GM12878 (cell line): Measurements from ENCODE around the gene OTUB2. TPM values are rescaled to one million over a fixed set of nuclear protein-coding genes. Genes with fewer than 3 reads are reported as not detected.

Source experiments
- ASH2L ChIP-seq: fragments of 300-600, 200-600 bp; sonication (generic); IDR thresholded peaks from 2 replicates; pipeline ENCODE4 v1.6.1; 2017; ENCODE audit warnings: low read depth, mild to moderate bottlenecking, borderline replicate concordance
- BHLHE40 ChIP-seq, 2 experiments: fragments of 450-650 bp in 1 of 2; IDR thresholded peaks; 2 replicates each; pipeline ENCODE4 v1.6.1; 2011 to 2017; ENCODE audit warnings: low read depth in 2 of 2, borderline replicate concordance in 1 of 2, improper control_type of control experiment in 1 of 2, low read length in 1 of 2, mild to moderate bottlenecking in 1 of 2
- BRCA1 ChIP-seq: IDR thresholded peaks from 2 replicates; pipeline ENCODE4 v1.6.1; 2011; ENCODE audit warnings: low read depth, low read length, improper control_type of control experiment
- EGR1 ChIP-seq, 2 experiments: IDR thresholded peaks; 1 replicate in 1 of 2; 2 replicates in 1 of 2; pipeline ENCODE4 v1.6.1; 2011 to 2012; ENCODE audit warnings: low read depth in 2 of 2, low read length in 2 of 2, borderline replicate concordance in 1 of 2, mild to moderate bottlenecking in 1 of 2, moderate library complexity in 1 of 2
- ESRRA ChIP-seq: IDR thresholded peaks from 2 replicates; pipeline ENCODE4 v1.6.1; 2012; ENCODE audit warnings: mild to moderate bottlenecking, low read length, improper control_type of control experiment
- HDGF ChIP-seq: fragments of 450-650 bp; IDR thresholded peaks from 2 replicates; pipeline ENCODE4 v1.6.1; 2016; ENCODE audit warnings: antibody characterized with exemption
- KLF5 ChIP-seq: fragments of 450-650 bp; IDR thresholded peaks from 2 replicates; pipeline ENCODE4 v1.6.1; 2014; ENCODE audit warnings: mild to moderate bottlenecking; ENCODE audit not compliant: partially characterized antibody
- LARP7 ChIP-seq: fragments of 450-650 bp; IDR thresholded peaks from 2 replicates; pipeline ENCODE4 v1.6.1; 2017; ENCODE audit warnings: mild to moderate bottlenecking
- MTA2 ChIP-seq: fragments of 450-650 bp; IDR thresholded peaks from 2 replicates; pipeline ENCODE4 v1.6.1; 2016; ENCODE audit warnings: low read depth, mild to moderate bottlenecking, moderate library complexity
- NFYA ChIP-seq: IDR thresholded peaks from 2 replicates; pipeline ENCODE4 v1.6.1; 2011; ENCODE audit warnings: low read depth, mild to moderate bottlenecking, low read length, improper control_type of control experiment, borderline replicate concordance
- PML ChIP-seq: IDR thresholded peaks from 2 replicates; pipeline ENCODE4 v1.6.1; 2012; ENCODE audit warnings: low read length, inconsistent platforms
- RUNX3 ChIP-seq: IDR thresholded peaks from 2 replicates; pipeline ENCODE4 v1.6.1; 2012; ENCODE audit warnings: low read length, inconsistent platforms
- SIX5 ChIP-seq: IDR thresholded peaks from 2 replicates; pipeline ENCODE4 v1.6.1; 2011; ENCODE audit warnings: mild to moderate bottlenecking, low read depth, low read length, moderate library complexity; ENCODE audit not compliant: severe bottlenecking
- SMAD5 ChIP-seq: IDR thresholded peaks from 2 replicates; pipeline ENCODE4 v1.6.1; 2016; ENCODE audit warnings: antibody characterized with exemption, low read depth
- TAF1 ChIP-seq: IDR thresholded peaks from 2 replicates; pipeline ENCODE4 v1.6.1; 2011; ENCODE audit warnings: mild to moderate bottlenecking, low read depth, low read length, borderline replicate concordance
- TCF3 ChIP-seq: IDR thresholded peaks from 2 replicates; pipeline ENCODE4 v1.6.1; 2012; ENCODE audit warnings: low read depth, mild to moderate bottlenecking, low read length, borderline replicate concordance; ENCODE audit not compliant: insufficient read depth
- YY1 ChIP-seq: IDR thresholded peaks from 2 replicates; pipeline ENCODE4 v1.6.1; 2011; ENCODE audit warnings: low read depth, mild to moderate bottlenecking, low read length
- ZBED1 ChIP-seq: IDR thresholded peaks from 2 replicates; pipeline ENCODE4 v1.6.1; 2016; ENCODE audit warnings: borderline replicate concordance
- polyA plus RNA-seq, 11 experiments: library from polyadenylated mRNA; depleted of rRNA in 4 of 11; unstranded in 6 of 11; stranded (reverse) in 5 of 11; fragments of >200 nt; fragmentation: Nextera tagmentation in 4 of 11; fragmentation: Illumina TruSeq in 1 of 11; extraction: Ambion mirVana in 4 of 11; extraction: Trizol in 1 of 11; gene quantifications; 1 replicate in 1 of 11; 2 replicates in 10 of 11; pipeline versions ENCODE4 v1.2.1 to v1.2.3, GENCODE V29; 2011 to 2016; ENCODE audit warnings: inconsistent platforms in 2 of 11, missing spikeins in 2 of 11, low read depth in 1 of 11
- total RNA-seq, 4 experiments: library from RNA; depleted of rRNA in 3 of 4; stranded (reverse); fragments of >200 nt in 3 of 4; fragmentation: Illumina TruSeq in 1 of 4; extraction: Trizol in 1 of 4; gene quantifications; 2 replicates each; pipeline versions ENCODE4 v1.2.1 to v1.2.3, GENCODE V29; 2013 to 2021
- TF ChIP-seq, protein P1 (sequence below): IDR thresholded peaks from 2 replicates; pipeline ENCODE4 v1.6.1; 2012; ENCODE audit warnings: low read length, inconsistent platforms
- TF ChIP-seq, protein P2 (sequence below): IDR thresholded peaks from 2 replicates; pipeline ENCODE4 v1.6.1; 2012; ENCODE audit warnings: improper control_type of control experiment, low read depth, low read length; ENCODE audit not compliant: insufficient replicate concordance
- TF ChIP-seq, protein P3 (sequence below): fragments of 450-650 bp; conservative IDR thresholded peaks from 2 replicates; pipeline ENCODE4 v1.6.1; 2017; ENCODE audit warnings: mild to moderate bottlenecking, moderate library complexity

Gene OTUB2
- total and polyA plus RNA-seq, 10 of the 15 experiments (the other 5 are each of a cell fraction or from before 2014, with no cell fraction given), result 0.05 to 0.82 (median 0.43) TPM

DNA sequence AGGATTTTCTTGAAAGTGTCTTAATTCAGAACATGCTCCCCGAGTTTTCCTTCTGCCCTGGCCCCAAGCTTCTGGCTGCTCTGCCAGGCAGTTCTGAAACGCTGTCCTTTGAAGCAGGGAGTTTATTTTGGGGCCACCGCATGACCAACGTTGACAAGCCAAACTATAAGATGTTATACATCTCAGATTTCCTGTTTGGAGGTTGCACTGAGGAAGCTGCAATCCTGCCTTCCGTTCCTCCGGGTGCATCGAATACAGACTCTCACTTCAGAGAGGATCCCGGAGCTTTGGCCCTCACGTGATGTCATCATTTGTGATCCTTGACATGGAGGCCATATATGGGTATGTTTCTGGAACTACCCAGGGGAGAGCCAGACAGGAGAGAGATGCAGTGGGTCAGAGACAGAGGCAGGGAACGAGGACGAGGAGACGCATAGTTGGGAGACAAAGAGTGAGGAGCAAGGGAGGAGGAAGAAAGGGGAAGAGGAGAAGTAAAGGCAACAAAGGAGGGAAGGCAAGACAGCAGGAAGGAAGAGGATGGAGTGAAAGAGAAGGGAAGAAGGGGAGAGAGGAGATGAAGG is 49.6 kb upstream of the OTUB2 start, which contains the start of gene ASB2 (continued):
- TF ChIP-seq ZBED1 (0 out of 2 replicates have a peak, but pooled peaks have one; percentile 6), TAF1 (peak; percentile 55; the same call in 1 of the 2 replicates), SMAD5 (peak; percentile 72; the same call in 1 of the 2 replicates), ESRRA (no peak), BHLHE40 (IDR thresholded peaks at IDR 0.05; ENCODE audit: borderline replicate concordance in 1 of 2, low read depth in 2 of 2, low read length in 1 of 2) (peak; percentile 81 to 85), LARP7 (no peak), NFYA (no peak), RUNX3 (no peak), ASH2L (no peak; the same call in 1 of the 2 replicates), YY1 (no peak; the same call in 1 of the 2 replicates), KLF5 (no peak), TCF3 (0 out of 2 replicates have a peak, but pooled peaks have one; percentile 1), SIX5 (no peak), EGR1 (IDR thresholded peaks at IDR 0.05; ENCODE audit: borderline replicate concordance in 1 of 2, low read depth in 2 of 2, low read length in 2 of 2) (0 out of 3 replicates have a peak, but pooled peaks of 1 of the 2 experiments have one; percentile 11), MTA2 (no peak), HDGF (peak; percentile 100), BRCA1 (no peak), PML (no peak)
- TF ChIP-seq, protein P1, sequence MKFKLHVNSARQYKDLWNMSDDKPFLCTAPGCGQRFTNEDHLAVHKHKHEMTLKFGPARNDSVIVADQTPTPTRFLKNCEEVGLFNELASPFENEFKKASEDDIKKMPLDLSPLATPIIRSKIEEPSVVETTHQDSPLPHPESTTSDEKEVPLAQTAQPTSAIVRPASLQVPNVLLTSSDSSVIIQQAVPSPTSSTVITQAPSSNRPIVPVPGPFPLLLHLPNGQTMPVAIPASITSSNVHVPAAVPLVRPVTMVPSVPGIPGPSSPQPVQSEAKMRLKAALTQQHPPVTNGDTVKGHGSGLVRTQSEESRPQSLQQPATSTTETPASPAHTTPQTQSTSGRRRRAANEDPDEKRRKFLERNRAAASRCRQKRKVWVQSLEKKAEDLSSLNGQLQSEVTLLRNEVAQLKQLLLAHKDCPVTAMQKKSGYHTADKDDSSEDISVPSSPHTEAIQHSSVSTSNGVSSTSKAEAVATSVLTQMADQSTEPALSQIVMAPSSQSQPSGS, result no peak
- TF ChIP-seq, protein P2, sequence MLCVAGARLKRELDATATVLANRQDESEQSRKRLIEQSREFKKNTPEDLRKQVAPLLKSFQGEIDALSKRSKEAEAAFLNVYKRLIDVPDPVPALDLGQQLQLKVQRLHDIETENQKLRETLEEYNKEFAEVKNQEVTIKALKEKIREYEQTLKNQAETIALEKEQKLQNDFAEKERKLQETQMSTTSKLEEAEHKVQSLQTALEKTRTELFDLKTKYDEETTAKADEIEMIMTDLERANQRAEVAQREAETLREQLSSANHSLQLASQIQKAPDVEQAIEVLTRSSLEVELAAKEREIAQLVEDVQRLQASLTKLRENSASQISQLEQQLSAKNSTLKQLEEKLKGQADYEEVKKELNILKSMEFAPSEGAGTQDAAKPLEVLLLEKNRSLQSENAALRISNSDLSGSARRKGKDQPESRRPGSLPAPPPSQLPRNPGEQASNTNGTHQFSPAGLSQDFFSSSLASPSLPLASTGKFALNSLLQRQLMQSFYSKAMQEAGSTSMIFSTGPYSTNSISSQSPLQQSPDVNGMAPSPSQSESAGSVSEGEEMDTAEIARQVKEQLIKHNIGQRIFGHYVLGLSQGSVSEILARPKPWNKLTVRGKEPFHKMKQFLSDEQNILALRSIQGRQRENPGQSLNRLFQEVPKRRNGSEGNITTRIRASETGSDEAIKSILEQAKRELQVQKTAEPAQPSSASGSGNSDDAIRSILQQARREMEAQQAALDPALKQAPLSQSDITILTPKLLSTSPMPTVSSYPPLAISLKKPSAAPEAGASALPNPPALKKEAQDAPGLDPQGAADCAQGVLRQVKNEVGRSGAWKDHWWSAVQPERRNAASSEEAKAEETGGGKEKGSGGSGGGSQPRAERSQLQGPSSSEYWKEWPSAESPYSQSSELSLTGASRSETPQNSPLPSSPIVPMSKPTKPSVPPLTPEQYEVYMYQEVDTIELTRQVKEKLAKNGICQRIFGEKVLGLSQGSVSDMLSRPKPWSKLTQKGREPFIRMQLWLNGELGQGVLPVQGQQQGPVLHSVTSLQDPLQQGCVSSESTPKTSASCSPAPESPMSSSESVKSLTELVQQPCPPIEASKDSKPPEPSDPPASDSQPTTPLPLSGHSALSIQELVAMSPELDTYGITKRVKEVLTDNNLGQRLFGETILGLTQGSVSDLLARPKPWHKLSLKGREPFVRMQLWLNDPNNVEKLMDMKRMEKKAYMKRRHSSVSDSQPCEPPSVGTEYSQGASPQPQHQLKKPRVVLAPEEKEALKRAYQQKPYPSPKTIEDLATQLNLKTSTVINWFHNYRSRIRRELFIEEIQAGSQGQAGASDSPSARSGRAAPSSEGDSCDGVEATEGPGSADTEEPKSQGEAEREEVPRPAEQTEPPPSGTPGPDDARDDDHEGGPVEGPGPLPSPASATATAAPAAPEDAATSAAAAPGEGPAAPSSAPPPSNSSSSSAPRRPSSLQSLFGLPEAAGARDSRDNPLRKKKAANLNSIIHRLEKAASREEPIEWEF, result no peak
- TF ChIP-seq, protein P3, sequence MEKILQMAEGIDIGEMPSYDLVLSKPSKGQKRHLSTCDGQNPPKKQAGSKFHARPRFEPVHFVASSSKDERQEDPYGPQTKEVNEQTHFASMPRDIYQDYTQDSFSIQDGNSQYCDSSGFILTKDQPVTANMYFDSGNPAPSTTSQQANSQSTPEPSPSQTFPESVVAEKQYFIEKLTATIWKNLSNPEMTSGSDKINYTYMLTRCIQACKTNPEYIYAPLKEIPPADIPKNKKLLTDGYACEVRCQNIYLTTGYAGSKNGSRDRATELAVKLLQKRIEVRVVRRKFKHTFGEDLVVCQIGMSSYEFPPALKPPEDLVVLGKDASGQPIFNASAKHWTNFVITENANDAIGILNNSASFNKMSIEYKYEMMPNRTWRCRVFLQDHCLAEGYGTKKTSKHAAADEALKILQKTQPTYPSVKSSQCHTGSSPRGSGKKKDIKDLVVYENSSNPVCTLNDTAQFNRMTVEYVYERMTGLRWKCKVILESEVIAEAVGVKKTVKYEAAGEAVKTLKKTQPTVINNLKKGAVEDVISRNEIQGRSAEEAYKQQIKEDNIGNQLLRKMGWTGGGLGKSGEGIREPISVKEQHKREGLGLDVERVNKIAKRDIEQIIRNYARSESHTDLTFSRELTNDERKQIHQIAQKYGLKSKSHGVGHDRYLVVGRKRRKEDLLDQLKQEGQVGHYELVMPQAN, result no peak
